Medulla oblongata (tissue), 1 donor: ENCODE results near the gene ASPRV1.
"Not testable (repeated sequence)": the region's sequence is repeated elsewhere in the genome, so short reads cannot be mapped to it uniquely, and the experiment has no call there.

Experiments used
- DNase-seq: peaks from one replicate; pipeline ENCODE4 v3.0.0-alpha.2; 2015; ENCODE audit errors: extremely low spot score

The ASPRV1 gene

DNA sequence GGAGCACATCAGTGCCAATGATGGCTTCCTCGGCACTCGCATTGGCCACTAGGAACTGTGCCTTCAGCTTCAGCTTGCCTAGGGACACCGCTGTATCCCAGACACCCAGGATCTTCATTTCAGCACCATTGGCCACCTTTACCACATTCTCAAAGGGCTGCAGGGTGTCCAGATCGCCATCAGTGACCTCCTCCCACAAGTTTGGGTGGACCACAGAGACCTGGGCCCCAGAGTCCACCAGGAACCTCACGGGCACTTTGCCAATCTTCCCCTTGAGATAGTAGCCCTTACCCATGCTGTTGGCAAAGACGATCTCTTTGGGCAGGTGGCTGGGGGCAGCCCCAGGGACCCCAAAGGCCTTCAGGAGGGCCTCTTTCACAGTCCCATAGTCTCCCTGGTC is 610 bp downstream of the ASPRV1 start:
- no peak for DNase-seq

DNA sequence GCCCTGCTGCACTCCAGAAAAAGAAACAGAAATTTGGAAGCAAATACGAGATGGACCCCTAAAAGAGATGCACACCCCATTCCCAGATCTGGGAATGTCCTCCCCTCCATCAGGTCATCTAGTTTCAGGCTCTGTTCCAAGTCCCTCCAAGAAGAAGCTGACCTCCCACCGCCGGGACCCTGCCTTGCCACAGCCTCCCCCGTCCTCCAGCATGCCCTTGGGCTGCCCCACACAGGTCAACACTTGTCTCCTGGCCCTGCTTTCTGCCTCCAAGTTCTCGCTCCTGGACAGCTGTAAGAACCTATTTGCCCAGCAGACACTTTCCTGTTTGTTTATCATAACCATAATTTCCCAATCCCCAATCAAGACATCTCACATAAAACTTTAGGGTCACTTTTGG is 2.0 kb downstream of the ASPRV1 start:
- DNase-seq = no peak

DNA sequence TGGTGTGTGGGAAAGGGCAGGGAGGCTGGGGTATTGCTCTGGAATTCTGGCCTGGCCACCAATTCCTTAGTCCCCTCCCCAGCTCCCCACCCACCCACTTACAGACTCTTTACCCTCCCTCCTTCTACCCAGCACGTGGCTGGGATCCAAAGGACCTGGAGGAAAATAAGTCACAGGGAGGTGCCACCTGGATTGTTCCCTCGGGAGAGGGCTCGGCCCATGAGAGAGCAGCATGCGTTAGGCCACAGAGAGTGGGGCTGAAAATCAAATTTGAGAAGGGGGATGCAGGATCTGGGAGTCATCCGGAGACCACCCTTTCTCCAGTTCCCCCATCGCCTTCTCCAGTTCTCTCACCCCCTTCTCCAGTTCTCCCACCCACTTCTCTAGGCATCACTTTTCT is 3.0 kb downstream of the ASPRV1 start:
- DNase-seq = no peak

DNA sequence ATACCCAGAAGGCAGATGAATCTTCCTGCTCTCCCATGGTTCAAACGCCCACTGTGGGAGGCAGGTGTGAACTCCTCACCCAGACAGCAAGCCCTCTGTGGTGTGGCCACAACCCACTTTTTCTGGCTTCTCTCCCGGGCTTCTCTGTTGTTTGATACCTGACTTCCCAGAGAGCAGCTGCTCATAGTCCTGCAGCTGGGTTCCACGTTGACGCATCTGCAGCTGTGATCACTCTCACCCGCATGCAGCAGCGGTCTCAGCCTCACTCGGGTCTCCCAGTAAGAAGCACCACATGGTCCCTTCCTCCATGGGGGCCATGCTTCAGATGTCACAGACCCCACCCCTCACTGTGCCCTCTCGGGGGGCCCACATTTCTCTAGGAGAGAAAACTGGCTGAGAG is 3.5 kb downstream of the ASPRV1 start:
- no peak for DNase-seq

DNA sequence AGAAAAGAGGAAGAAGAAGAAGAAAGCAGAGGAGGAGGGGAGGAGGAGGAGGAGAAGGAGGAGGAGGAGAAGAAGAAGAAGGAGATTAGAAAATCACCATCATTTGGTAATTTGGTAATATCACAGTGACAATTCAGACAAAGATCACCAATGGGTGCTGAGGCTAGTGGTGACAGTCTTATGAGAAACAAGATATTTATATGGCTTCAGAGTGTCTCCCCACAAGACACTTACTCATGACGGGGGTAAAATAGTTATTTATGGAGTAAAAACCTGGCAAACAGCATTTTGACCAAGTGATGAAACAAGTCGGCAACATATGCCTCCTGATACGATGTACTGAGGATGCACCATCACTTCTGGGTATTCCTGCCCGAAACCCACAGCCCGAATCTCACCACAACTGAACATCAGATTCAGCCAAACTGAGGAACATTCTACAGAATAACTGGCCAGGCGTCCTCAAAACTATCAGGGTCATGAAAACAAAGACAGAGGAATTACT is 4.9 kb downstream of the ASPRV1 start:
- DNase-seq = no peak

DNA sequence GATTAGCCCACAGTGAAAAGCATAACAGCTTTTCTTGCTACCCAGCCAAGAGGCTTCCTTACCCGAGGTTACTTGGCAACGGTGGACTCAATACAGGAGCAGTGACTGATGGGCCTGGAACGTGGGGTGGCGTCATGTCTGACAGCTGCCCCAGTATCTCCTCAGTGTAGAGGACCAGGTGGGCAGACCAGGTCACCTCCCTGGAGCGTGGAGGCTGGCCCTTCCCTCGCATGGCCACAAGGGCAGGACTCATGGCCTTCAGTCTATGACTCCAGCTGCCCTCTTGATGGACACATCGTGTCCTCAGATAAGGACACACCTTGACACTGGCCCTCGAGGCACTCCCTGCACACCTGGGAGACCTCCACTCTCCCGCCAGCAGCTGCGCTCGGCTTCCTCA is 6.4 kb downstream of the ASPRV1 start:
- no peak for DNase-seq

DNA sequence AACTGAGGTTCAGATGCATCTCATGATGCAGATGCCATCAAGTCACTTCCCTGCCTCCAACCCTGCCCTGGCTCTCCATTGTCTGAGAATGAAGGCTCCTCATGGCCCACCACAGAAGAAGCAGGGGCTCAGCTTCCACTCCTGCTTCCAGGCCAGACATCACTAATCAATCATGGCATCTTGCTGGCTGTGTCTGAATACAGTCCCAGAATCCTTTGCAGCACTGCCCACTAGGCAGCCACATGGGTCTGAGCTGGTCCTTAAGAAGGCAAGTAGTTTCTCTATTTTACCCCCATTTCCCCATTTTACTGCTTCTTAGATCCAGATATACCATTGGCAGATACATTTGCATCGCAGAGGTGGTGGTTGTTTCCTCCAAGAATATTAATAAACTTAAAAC is 7.3 kb downstream of the ASPRV1 start:
- no peak for DNase-seq

DNA sequence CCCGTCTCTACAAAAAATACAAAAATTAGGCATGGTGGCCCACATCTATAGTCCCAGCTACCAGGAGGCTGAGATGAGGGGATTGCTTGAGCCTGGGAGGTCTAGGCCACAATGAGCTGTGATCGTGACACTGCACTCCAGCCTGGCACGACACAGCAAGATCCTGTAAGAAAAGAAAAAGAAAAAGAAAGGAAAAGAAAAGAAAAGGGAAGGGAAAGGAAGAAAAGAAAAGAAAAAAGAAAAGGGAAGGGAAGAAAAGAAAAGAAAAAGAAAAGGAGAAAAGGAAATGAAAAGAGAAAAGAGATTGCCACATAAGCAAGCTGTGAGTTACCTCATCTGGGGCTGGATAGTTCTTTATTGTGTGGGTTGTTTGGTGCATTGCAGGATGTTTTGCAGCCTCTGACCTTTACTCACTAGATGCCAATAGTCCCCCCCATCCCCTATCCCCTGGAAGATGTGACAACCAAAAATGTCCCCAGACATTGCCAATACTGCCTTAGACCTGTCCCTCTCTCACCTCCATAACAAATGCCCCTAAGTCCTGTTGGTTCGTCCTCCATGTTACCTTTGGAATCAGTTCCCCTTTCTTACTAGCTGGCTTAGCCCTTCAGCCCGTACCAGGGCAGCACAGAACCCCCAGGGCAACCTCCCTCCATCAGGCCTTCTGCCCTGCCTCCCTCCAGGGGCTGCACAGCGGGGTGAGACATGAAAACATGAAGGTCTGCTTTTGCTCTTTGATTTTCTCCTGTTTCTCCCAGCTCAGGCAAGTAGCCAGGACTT is 8.9 kb downstream of the ASPRV1 start:
- no peak for DNase-seq

DNA sequence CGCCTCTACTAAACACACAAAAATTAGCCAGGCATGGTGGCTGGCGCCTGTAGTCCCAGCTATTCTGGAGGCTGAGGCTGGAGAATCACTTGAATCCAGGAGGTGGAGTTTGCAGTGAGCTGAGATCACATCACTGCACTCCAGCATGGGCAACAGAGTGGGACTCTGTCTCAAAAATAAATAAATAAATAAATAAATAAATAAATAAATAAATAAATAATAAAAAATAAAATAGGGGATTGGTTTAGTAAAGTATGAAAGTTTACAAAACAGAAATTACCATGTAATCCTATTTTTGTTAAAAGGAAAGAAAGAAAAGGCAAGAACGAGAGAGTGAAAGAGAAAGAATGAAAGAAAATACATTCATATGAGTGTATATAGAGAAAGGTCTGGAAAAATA is 10.8 kb downstream of the ASPRV1 start:
- DNase-seq = not testable (repeated sequence)

DNA sequence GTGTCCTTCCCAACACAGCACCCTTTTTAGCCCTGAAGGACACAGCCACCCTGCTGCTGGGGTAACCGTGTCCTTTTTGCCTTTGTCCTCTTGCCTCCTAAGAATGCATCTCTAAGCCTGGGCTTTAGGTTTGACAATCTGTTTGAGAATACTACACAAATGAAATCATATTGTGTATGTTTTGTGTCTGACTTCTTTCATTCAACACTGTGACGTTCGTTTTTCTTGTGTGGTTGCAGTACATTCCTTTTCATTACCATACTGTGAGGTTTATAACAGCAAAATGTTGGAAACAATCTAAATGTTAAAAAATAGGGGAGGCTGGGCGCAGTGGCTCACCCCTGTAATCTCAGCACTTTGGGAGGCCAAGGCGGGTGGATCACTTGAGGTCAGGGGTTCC is 11.2 kb downstream of the ASPRV1 start:
- DNase-seq = no peak

DNA sequence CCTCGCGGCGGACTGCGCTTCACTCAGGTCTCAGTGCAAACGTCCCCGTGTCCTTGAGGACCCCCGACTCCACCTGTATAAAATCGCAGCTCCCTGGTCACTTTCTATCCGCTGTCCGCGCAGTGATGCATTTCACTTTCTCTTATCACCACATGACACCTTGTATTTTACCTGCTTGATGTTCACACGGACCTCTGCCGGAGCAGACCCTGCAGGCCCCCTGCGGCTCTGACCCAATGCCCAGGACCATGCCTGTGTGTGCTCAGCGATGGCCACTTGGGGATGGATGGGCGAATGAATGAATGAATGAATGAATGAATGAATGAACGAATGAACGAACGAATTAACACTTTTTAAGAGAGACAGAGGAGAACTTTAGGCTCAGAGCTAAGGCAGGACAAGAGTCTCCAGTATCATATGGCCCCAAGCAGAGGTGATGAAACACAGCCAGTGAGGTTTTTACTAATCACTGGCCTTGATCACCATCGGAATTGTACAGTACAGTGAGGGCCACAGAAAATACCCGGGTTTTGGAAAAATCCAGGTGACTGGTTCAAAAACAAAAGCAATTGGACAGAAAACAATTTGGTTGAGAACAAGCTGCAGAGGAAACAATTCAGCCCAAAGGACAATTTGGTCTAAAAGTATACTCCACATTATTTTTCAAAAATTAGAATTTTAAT is 12.3 kb downstream of the ASPRV1 start:
- DNase-seq = no peak

DNA sequence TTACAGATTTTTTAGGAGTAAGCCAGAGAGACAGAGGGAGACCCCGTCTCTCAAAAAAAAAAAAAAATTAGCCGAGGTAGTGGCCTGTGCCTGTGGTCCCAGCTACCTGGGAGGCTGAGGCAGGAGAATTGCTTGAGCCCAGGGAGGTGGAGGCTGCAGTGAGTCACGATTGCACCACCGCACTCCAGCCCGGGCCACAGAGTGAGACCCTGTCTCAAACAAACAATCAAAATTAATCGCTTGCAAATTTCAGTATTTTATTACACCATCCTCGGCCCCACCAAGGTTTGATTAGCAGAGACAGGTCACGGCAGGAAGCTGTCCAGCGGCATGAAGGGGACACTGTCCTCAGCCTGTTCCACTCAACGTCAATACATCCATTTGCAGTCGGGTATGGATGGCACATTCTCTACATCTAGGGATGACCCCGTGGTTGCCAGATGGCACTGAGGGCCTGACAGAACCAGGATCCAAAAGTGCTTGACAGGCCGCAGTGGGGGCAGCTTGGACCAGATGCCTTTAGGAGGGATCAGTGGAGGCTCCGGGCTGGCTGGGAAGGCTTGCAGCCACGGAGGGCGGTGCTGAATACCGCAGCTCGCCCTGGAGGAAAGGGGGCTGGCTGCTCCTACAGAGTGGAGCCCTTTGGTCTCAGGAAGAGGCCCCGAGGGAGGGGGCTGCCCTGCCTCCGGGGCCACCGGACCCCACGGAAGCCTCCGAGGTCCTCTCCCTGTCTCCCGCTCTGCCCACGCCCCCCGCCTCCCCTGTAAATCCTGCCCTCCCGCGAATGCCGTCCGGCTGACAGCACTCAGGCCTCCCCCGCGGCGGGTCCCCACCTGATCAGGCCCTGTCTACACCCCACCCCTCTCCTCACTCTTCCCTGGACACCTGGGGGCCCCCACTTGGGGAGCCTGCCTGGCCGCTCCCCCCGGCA is 13.1 kb downstream of the ASPRV1 start:
- no peak for DNase-seq

DNA sequence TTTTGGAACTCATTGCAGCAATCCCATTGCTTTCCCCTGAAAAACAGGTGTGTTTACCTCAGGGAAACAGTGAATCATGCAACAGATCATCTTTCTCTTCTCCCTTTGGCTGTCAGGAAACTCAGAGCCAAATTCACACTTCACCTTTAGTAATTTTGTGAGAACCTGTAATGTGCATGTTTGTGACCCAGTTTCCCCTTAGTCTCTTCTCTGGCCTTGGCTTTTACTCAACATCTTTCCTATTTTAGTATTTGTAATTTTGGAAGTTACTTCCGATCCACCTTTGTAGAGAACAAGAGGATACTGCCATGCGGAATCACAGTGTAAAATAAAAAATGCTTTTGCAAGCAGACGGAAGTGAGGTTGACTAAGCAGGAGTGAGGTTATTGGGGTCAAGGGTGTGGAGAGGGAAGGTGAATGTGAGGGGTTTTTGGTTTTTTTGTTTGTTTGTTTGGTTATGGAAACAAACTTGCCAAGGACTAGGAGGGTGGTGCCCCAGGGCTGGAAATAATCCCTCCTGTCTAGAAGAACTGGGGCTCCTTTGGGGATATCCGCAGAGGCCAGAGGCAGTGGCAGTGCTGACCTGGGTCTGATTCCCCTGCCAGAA is 14.0 kb downstream of the ASPRV1 start:
- DNase-seq = no peak

DNA sequence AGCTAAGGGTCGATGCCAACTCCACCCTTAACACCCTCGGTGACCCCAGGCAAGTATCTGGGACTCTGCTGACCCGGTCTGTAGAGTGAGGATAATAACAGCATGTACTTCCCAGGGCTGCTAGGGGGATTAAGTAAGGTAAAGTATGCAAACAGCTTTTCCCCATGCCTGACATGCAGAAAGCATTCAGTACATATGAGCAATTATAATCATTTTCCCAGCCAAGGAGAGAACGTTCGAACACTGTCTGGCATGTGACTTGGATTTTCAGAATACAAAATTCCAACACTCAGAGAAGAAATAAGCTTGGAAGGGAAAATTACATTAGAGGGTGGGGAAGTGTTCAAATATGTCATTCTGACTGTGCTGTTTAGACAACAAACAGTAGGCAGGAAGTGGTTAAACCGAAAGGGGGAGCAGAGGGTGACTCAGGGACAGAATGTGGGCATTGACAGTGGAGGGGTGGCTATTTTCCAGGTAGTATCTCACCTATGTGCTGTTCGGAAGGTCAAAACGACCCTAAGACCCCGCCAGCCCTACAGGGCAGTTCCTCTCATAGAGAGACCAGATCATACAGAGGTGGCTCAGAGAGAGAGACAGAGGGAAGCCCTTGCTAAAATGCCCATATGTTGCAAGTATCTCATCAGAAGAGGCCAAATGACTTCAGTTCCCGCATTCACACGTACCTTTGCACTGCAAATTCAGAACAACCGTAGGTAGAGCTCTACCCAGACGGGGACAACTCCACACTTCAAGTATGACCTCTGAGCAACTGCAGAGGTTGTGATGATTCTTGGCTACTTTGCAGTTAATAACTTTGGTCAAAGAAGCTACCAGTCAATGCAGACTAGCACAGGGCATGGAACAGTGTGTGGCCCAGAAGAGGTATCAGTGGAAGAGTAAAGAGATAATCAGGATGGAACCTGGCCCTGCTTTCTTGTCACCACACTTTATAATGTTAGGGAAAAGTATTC is 14.8 kb downstream of the ASPRV1 start:
- DNase-seq = no peak

DNA sequence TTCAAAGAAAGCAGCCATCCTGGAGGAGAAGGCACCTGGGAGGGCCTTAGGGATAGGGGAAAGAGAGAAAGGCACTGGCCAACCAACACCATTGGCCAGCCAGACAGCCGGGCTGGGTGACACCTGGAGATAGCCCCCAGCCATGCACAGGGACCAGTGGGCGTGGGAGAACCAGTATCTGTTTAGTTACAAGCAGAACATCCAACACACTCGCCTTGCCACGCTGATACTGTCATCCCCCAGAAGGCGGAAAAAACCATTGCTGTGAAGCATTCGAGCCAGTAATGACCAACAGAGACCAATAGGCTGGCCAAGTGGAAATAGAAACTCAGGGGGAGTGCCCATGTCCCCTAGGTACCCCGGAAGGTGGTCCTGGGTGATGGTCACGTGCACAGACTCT is 15.5 kb downstream of the ASPRV1 start:
- DNase-seq = no peak

DNA sequence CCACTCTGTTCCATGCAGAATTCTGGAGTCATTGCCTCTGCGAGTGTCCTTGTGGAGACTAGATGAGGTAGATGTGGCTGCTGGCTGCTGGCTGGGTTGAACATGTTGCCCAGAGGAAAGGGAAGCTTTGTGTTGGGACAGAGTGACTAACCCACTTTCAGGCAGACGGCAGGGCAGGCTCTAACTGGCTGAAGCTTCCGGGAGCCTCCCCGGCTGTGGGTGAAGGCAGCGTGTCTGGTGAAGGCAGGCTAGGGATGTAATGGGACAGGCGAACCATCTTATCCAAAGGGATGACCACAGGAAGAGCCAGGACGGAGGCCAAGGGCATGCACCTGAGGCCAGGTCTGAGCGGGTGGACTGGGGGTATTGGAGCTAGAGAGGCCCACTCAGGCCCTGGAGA is 16.0 kb downstream of the ASPRV1 start:
- DNase-seq = no peak

DNA sequence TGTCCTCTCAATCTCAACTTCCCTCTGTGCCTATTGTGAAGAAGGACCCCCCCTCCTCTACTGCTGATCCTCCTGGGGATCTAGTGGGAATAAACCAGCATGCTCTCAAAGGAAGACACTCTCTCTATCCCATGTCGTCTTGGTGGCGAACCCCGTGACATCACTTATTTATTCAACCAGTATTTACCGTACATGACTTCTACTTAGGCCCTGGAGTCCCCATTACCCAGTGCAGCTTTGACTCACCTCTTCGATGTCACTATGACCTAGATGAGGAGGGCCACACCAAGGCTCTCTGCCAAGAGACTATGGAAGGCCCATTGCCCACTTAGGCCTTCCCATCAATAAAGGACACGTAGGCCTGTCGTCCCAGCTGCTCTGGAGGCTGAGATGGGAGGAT is 16.7 kb downstream of the ASPRV1 start:
- no peak for DNase-seq

DNA sequence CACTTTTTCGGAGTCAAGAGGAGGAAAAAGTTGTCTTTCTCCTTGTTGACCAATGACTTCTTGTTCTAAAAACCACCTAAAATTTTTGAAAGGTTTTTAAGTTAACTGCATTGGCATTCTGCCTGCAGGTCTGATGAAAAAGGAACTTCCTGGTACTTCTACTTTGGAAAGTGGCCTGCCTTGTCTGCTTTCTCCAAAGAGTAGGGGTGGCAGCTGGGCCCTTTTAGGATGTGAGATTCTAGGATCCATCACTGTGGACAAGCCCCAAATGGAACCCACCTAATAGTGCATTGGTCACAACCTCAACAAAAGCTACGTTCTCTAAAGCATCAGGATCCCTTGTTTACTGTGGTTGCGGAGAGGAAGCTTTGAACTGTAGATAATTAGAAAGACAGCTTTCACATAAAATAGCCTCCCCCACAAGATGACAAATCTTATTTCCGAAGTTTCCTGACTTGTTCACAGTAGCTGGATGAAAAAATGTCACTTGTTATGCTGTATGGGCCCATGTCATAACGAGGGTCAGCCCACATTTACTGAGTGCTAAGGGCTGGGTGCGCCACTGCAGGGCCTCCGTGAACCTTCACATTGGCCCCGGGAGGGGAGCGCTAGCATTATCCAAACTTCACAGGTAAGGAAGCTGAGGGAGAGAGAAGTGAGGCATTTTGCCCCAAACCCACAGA is 17.4 kb downstream of the ASPRV1 start:
- DNase-seq = no peak

DNA sequence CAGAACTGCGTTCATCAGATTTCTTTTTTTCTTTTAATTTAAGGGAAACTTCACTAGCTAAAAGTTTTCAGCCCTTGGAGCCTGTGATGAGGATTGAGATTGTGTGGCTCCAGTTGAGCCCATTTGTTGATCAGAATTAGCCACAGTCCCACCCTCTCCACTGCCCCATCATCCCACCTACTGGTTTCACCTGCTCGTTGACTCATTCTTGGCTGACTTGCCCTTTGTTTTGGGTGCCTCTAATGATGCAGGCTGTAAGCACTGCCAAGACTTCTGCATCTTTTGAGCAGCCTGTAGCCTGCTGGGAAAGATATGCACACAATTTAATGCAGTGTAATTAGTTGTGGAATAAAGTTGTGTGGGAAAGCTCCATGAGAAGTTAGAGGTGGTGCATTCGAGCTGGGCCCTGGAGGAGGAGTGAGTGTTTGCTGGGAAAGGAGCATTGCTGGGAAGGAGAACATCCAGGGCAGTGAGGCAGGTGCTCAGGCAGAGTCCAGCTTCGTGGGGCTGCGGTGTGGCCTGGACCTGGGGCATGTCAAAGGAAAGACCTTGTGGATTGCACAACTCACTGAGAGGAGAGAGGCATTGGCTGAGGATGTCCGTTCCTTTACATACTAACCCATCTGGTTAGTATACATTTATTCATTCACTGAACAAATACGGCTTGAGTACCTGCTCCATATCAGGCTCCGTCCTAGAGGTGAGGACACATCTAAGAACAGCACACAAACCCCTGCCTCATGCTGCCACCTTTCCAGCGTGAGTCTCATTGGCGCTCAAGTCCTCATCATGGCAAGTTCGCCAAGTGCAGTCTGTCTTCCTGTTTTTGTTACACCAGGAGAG is 18.2 kb downstream of the ASPRV1 start:
- no peak for DNase-seq
